HG02610 (cell line): Measurements from ENCODE around the gene RAD51D.
"Not testable (repeated sequence)": the region's sequence is repeated elsewhere in the genome, so short reads cannot be mapped to it uniquely, and the experiment has no call there.

Source experiments
- ATAC-seq: cut with Tn5 transposase; IDR thresholded peaks from one replicate; pipeline ENCODE4 v1.9.1; 2021; ENCODE audit warnings: mild to moderate bottlenecking, moderate library complexity; ENCODE audit not compliant: unreplicated experiment

The RAD51D gene

DNA sequence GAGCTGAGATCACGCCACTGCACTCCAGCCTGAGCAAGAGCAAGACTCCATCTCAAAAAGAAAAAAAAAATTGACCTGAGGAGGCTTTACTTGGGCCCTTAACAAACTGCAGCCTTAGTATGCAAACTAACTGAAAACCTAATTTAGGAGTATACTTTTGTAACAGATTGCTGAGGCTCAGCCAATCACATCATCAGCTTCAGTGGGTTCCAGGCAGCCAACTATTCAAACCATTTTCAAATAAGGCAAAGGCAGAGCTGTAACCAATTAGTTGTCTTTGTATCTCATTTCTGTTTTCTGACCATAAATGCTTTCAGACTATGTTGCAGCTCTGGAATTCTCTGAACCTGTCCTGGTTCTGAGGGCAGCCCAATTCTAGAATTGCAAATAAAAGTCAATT lies 23.9 kb downstream of the RAD51D start:
- ATAC-seq, result no peak

DNA sequence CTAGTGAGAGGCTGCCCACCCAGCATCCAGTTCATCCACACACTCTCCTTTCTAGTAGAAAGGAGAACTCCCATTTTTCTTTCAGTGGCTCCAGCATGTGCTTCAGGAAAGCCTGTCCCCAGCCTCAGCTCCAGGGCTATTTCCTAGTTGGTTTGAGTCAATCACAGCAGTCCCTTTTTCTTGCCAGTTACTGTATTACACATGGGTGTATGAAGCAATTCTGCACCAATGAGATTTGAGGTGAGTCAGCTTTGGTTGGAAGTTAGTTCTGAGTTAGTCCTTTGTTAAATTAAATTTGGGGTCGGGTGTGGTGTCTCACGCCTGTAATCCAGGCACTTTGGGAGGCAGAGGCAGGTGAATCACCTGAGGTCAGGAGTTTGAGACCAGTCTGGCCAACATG lies 24.8 kb downstream of the RAD51D start:
- ATAC-seq, result no peak

- not testable (repeated sequence) for ATAC-seq
Observed at GRCh38 chr17:35090707-35091106, 29.0 kb downstream of the RAD51D start.

DNA sequence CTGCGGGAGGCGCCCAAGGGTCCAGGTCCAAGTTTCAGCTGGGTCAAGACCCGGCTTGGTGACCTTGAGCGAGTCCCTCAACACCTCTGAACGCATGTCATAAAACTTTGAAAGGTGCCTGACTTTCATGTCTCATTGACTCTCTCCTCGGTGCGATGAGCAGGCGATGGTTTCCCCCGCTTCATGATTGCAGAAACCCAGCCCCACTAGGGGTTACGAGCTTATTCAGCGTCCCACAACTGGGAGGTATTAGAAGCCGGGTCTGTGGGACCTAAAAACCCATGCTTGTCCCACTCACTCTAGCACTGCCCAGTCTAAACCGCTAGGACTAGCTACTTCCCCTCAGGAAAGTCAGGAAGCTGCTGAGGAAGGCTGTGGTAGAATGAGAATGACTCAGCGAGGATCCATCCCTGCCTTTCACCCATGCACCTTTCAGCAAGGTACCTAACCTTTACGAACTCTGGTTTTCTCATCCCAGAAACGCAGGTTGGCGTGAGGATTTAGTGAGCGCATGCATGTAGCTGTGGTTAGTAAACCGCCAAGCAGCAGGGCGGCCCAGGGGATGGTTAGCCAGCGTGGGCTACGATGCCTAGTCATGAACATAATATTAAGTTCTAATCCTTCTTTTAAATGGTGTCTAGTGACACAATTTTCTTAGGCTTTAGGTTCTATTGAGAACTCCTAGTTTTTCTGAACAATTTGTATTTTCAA lies 29.9 kb downstream of the RAD51D start:
- peak; percentile 18 for ATAC-seq

DNA sequence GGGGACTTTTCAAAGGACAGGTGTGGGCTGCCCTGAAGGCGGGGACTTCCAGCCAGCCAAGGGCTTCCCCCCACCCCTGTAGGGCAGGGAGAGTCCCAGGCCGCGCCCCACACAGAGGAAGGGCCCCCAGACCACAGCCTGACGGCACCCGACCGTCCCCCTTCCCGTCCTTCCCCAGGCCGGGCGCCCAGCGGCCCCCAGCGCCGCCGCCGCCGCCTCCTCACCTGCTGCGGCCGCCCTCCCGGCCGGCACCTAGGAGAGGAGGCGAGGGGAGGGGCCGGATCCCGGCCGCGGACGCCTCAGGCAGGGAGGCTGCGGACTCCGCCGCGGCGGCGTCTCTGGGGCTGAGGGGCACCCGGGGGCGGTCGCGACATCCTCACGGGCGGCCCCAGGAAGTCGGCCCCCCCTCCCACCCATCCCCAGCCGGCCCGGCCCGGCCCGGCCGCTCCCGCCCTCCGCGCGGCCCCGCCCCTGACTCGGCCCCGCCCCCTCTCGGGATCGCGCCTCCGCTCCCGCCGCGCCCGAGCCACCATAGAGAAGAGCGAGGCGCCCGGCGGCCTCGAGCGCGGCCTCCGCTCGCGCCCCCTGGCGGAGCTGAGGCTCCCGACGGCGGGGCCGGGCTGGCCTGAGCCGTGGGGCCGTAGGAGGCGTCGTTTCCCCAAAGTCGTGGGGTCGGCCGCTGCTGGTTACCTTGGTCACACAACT lies 30.6 kb downstream of the RAD51D start:
- peak; percentile 74 for ATAC-seq

DNA sequence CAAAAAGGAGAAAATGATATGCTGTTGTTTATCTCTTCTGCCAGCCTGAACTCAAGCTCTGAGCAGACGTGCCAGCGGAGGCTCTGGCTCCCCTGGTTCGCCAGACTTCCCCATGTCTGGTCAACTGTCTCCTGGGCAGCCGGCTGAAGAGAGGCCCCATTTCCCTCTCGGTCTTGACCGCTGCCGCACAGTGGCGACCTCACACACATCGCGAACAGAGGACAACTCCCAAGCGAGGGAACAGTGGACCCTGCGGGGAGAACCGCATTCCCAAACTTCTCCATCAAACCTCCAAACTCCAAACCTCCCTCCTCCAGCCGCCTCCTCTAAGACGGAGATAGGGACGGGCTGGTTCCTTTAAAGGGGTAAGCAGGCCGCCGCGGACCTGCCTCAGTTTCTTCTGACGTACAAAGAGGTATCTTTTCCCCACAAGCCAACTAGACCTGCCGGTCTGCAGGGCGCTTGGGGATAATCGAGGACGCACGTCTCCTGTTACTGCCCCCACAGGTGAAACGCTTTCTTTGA lies 31.2 kb downstream of the RAD51D start:
- no peak for ATAC-seq

DNA sequence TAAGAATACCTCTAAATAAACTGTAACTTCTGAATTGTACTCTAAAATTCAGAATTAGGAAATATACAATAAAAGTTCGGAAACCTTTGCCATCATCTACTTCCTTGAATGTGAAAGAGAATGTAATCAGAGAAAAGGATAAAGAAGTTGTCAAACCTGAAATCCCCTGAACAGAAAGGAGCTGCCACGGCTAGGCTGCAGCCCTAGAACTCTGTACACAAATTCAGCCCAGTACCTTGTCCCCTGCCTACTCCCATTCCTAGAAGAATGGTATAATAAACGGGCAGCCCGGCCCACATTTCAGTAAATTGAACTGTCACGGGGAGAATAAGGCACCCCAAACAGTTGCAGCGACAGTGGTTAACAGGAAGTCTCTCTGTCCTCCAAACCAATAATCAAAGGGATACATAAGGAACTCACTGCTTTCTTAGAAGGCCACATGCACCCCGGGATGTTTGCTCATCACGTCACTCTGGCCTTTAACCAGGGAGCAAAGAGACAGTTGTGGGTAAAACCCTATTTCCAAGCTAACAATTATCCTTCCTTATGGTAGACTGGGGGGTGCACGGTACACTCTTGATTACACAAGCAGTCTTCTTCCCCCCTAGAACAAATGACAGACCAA lies 31.8 kb downstream of the RAD51D start:
- ATAC-seq, result no peak

GRCh38 chr17:35086931-35087573 lies 32.6 kb downstream of the RAD51D start:
- ATAC-seq, result no peak

DNA sequence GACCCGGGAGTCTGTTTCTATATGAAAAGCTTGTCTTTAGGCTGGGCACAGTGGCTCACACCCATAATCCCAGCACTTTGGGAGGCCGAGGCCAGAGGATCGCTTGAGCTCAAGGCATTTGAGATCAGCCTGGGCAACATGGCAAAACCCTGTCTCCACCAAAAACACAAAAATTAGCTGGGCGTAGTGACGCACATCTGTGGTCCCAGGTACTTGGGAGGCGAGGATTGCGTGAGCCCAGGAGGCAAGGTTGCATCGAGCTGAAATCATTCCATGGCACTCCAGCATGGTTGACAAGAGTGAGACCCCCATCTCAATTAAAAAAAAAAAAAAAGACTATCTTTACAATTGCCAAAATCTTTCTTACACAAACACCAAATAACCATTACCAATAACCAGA lies 33.5 kb downstream of the RAD51D start:
- no peak for ATAC-seq

DNA sequence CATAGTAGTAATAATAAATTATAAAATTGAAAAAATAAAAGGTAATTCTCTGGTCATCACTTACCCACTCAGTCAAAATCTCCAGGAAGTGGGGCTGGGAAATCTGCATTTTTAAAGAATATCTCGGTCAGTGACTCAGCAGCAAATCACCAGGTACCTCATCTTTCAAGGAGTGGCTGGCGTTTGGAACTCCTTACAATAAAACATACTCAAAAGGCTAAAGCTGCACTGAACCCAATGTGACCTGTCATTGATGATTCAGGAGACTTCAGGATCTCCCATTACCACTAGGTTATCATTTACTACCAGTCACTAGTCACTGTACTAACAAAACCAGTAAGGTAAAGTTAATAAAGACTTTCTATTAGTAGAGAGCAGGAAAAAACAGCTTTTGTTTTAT lies 34.7 kb downstream of the RAD51D start:
- no peak for ATAC-seq

DNA sequence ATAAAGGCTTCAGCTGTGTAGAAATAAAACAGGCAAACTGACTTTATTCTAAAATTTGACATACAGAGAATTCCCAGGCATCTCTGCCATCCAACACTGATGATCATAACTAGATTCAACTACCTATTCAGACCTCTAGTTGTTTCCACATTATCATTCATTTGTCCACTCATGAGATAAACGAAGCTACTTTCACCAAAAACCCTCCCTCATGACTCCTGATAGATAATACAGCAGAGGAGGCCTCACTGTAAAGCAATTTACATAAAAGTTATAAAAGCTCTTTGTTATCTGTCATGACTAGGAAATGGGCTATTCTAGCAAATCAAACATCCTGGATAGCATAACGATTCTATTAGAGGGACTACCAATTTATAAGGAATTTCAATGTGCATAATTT lies 36.6 kb downstream of the RAD51D start:
- ATAC-seq, result no peak

- ATAC-seq, result no peak
Observed at GRCh38 chr17:35082073-35082657, 37.5 kb downstream of the RAD51D start.

GRCh38 chr17:35081638-35082037 lies 38.0 kb downstream of the RAD51D start:
- ATAC-seq, result no peak

- ATAC-seq, result peak; percentile 59
Observed at GRCh38 chr17:35080536-35080935, 39.1 kb downstream of the RAD51D start.

- no peak for ATAC-seq
Observed at GRCh38 chr17:35079547-35080423, 39.9 kb downstream of the RAD51D start.

GRCh38 chr17:35076874-35077273 lies 42.8 kb downstream of the RAD51D start:
- no peak for ATAC-seq

DNA sequence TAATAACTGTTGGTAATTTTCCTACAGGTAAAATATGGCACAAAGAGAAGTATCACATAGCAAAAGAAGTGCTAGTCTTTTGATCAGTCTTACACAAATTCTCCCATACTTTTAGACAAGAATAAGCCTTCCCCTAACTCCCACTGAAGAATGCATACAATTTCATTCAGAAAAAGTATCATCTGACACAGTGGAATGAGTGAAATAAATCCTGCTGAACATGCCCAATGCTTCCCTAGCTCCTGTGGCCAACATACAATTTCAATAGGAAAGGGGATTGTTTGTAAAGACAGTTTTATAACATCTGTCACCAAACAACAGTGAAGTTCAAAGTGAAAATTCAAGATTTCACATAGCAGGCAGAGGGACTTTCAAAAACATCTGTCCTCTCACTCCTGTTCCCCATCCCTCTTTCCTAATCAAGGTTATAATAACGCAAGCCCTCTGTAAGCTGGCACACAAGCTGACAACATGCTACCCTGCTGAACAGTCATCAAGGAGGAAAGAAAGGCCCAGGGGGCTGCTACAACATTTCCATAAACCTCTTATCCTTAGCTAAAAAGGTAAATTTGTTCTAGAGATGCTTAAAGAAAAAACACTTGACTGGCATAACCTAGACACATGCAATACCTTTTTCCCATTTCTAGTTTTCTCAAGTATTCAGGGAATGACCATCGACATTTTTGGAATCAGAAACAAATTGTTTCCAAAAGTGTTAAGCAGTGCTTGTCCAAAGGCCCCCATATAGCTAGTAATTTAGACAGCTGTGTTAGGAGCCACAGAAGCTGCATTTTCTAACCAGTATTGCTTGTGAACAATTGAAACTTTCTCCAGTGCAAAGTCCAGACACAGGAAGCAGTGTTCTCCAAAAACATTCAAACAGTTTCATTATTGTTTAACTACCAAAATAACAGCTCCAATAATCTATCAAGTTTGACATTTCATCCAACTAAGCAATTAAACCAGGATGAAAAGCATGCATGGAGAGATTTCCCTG lies 44.7 kb downstream of the RAD51D start:
- ATAC-seq, result no peak

DNA sequence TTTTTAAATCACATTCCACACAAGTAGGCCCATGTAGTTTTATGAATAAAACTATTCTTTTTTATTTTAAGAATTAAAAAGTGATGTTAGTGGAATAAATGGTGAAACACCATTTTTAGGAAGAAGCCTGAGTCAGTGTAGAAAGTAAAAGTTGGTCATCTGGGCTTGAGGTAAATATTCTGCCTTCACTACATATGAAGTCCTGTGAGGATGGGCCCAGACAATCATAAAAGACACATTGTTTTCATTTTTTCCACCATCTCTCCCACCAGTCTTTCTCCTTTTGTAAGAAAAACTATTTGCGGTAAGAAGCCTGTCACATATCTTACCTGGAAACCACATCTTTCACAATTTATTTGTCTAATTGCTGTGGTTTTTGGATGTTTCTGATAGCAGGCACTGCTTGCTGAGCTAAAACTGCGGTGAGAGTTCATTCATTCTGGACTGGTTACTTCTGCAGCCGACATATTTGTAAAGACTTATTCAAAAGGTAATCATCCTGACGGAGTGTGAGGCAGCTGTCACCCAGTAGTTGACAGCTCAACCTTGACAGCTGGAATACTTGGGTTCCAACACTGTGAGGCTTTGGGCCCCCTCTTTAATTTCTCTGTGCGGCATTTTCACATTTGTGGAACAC lies 45.6 kb downstream of the RAD51D start:
- no peak for ATAC-seq
